GM10847 (cell line): ENCODE results near the gene PTPRF.

ENCODE experiments used
- POLR2A ChIP-seq: IDR thresholded peaks from 2 replicates; pipeline ENCODE4 v1.6.1; 2011; ENCODE audit not compliant: insufficient read length; ENCODE audit errors: extremely low read depth

Gene PTPRF

GRCh38 chr1:43552059-43552742 lies 21.5 kb downstream of the PTPRF start:
- no peak for TF ChIP-seq POLR2A

- no peak for TF ChIP-seq POLR2A
Measured at GRCh38 chr1:43552813-43553212, 22.1 kb downstream of the PTPRF start.

GRCh38 chr1:43554444-43554992 lies 23.8 kb downstream of the PTPRF start:
- no peak for TF ChIP-seq POLR2A

GRCh38 chr1:43556782-43557181 lies 26.1 kb downstream of the PTPRF start:
- TF ChIP-seq POLR2A: no peak

- no peak for TF ChIP-seq POLR2A
Measured at GRCh38 chr1:43557744-43558245, 27.1 kb downstream of the PTPRF start.

GRCh38 chr1:43558346-43558841 lies 27.7 kb downstream of the PTPRF start:
- no peak for TF ChIP-seq POLR2A

- no peak for TF ChIP-seq POLR2A
Measured at GRCh38 chr1:43559714-43560113, 29.0 kb downstream of the PTPRF start.

GRCh38 chr1:43560286-43560685 lies 29.6 kb downstream of the PTPRF start:
- TF ChIP-seq POLR2A: no peak

- no peak for TF ChIP-seq POLR2A
Measured at GRCh38 chr1:43563876-43564539, 33.3 kb downstream of the PTPRF start.

GRCh38 chr1:43564551-43565348 lies 34.1 kb downstream of the PTPRF start:
- no peak for TF ChIP-seq POLR2A

GRCh38 chr1:43565600-43566360 lies 35.1 kb downstream of the PTPRF start:
- TF ChIP-seq POLR2A: no peak

GRCh38 chr1:43566382-43567044 lies 35.8 kb downstream of the PTPRF start:
- no peak for TF ChIP-seq POLR2A

GRCh38 chr1:43569175-43569574 lies 38.5 kb downstream of the PTPRF start:
- TF ChIP-seq POLR2A: no peak

GRCh38 chr1:43570277-43570676 lies 39.6 kb downstream of the PTPRF start:
- TF ChIP-seq POLR2A: no peak
